K562 (cell line): ENCODE measurements around the gene FAM174B. TPM values are rescaled to one million over a fixed set of nuclear protein-coding genes. Genes with fewer than 3 reads are reported as not detected.

ENCODE experiments used
- ATAC-seq: fragments of 200-7000 bp; cut with Tn5 transposase; 3 replicates; pipeline ENCODE4 v1.9.1; 2020; ENCODE audit warnings: moderate library complexity
- BruUV-seq: library from RNA; stranded (reverse); fragments of 400-500 nt; replicated peaks from 2 replicates; lab custom pipeline; 2021; lab: Mats Ljungman, UMichigan
- CTCF ChIA-PET: fragments of 300-600 bp; formaldehyde crosslinking; extraction: SDS; loops from one replicate; lab custom pipeline; 2021; ENCODE audit warnings: low intra/inter-chr PET ratio; lab: Yijun Ruan, JAX
- POLR2A ChIA-PET: fragments of 300-600, 350-650 bp; sonication (Branson Sonifier 250); formaldehyde crosslinking; extraction: SDS; loops from one replicate; lab custom pipeline; 2021; ENCODE audit warnings: antibody characterized with exemption, inconsistent platforms; lab: Yijun Ruan, JAX
- DNase-seq, 4 experiments: peaks; one replicate each; pipeline versions ENCODE4 v3.0.0 to v3.0.0-alpha.2; 2011 to 2018; ENCODE audit warnings: low spot score in 3 of 4, mixed read lengths in 3 of 4; ENCODE audit errors: extremely low read depth in 1 of 4
- FAIRE-seq: peaks from 2 replicates; lab custom pipeline; 2011; peaks lifted over from hg19 to GRCh38; lab: Jason Lieb, UNC
- H2AFZ ChIP-seq: 2 replicates; pipeline ENCODE4 v1.6.0; 2011; ENCODE audit warnings: low read depth, low read length, control low read depth, inconsistent platforms
- H3K27ac ChIP-seq: fragments of 200-600 bp; 3 replicates; pipeline ENCODE4 v1.8.0; 2011; ENCODE audit warnings: low read depth, mild to moderate bottlenecking, control low read depth, inconsistent platforms, low read length, moderate library complexity, mixed read lengths; ENCODE audit errors: extremely low read depth
- H3K27me3 ChIP-seq, 2 experiments: fragments of 300-600 bp in 1 of 2; 2 replicates in 1 of 2; 3 replicates in 1 of 2; pipeline versions ENCODE4 v1.6.0 to v1.8.0; 2011; ENCODE audit warnings: inconsistent platforms in 2 of 2, low read length in 2 of 2, mild to moderate bottlenecking in 1 of 2, mixed read lengths in 1 of 2, moderate library complexity in 1 of 2; ENCODE audit not compliant: control insufficient read depth in 2 of 2, insufficient read depth in 2 of 2
- H3K36me3 ChIP-seq: fragments of 300-600 bp; 3 replicates; pipeline ENCODE4 v1.8.0; 2011; ENCODE audit warnings: mild to moderate bottlenecking, low read length, inconsistent platforms; ENCODE audit not compliant: control insufficient read depth, insufficient read depth
- H3K4me1 ChIP-seq, 2 experiments: fragments of 200-600 bp in 1 of 2; replicated peaks in 1 of 2; 2 replicates in 1 of 2; 3 replicates in 1 of 2; pipeline versions ENCODE4 v1.5.1 to v1.8.0; 2011; ENCODE audit warnings: inconsistent platforms in 2 of 2, low read length in 2 of 2, mild to moderate bottlenecking in 1 of 2, mixed read lengths in 1 of 2, moderate library complexity in 1 of 2; ENCODE audit not compliant: control insufficient read depth in 2 of 2, insufficient read depth in 2 of 2
- H3K4me2 ChIP-seq: 2 replicates; pipeline ENCODE4 v1.6.1; 2011; ENCODE audit warnings: low read length, control low read depth, inconsistent platforms, mixed read lengths; ENCODE audit not compliant: insufficient read depth
- H3K4me3 ChIP-seq: fragments of 200-600 bp; sonication (generic), shearing (Covaris generic); 2 replicates; pipeline ENCODE4 v1.5.1; 2016; ENCODE audit warnings: control low read depth, inconsistent platforms
- H3K79me2 ChIP-seq: fragments of 200-600 bp; 3 replicates; pipeline ENCODE4 v1.8.0; 2011; ENCODE audit warnings: low read length, inconsistent platforms; ENCODE audit not compliant: control insufficient read depth, insufficient read depth
- H3K9ac ChIP-seq, 2 experiments: 2 replicates each; pipeline versions ENCODE4 v1.6.0 to v1.6.1; 2011; ENCODE audit warnings: low read depth in 2 of 2, low read length in 2 of 2, control low read depth in 1 of 2, inconsistent platforms in 1 of 2, mild to moderate bottlenecking in 1 of 2, mixed read lengths in 1 of 2; ENCODE audit not compliant: insufficient read depth in 1 of 2
- H3K9me1 ChIP-seq: one replicate; pipeline ENCODE4 v1.6.0; 2011; ENCODE audit warnings: inconsistent platforms, mild to moderate bottlenecking, low read length, moderate library complexity; ENCODE audit not compliant: control insufficient read depth, insufficient read depth
- H3K9me3 ChIP-seq: replicated peaks from 2 replicates; pipeline ENCODE4 v1.5.1; 2011; ENCODE audit warnings: low read depth, low read length, inconsistent platforms; ENCODE audit not compliant: control insufficient read depth, insufficient read depth
- H4K20me1 ChIP-seq: replicated peaks from 2 replicates; pipeline ENCODE4 v1.6.1; 2011; ENCODE audit warnings: low read length, inconsistent platforms, mixed read lengths; ENCODE audit not compliant: control insufficient read depth, insufficient read depth
- CEBPB ChIP-seq: fragments of 450-650 bp; IDR thresholded peaks from 2 replicates; pipeline ENCODE4 v1.6.1; 2016; ENCODE audit warnings: missing genetic modification characterization, missing compliant biosample characterization
- GABPB2 ChIP-seq: fragments of 250-450 bp; sonication (Bioruptor Pico); conservative IDR thresholded peaks from 2 replicates; pipeline ENCODE4 v1.5.1; 2021; ENCODE audit warnings: mild to moderate bottlenecking
- HDGF ChIP-seq: fragments of 450-650 bp; IDR thresholded peaks from 2 replicates; pipeline ENCODE4 v1.6.1; 2016
- KDM5B ChIP-seq: fragments of 200-600 bp; sonication (generic); IDR thresholded peaks from 2 replicates; pipeline ENCODE4 v1.6.1; 2012; ENCODE audit warnings: low read depth, mild to moderate bottlenecking, moderate library complexity, low read length, control low read depth, inconsistent platforms; ENCODE audit not compliant: insufficient replicate concordance
- PHB ChIP-seq: fragments of 250-450 bp; sonication (Bioruptor Pico); IDR thresholded peaks from 2 replicates; pipeline ENCODE4 v1.5.0; 2021
- POLR3G ChIP-seq: IDR thresholded peaks from 2 replicates; pipeline ENCODE4 v1.6.1; 2011; ENCODE audit not compliant: insufficient read length, insufficient replicate concordance; ENCODE audit errors: extremely low read depth
- STAT5A ChIP-seq: IDR thresholded peaks from 2 replicates; pipeline ENCODE4 v1.6.1; 2012; ENCODE audit warnings: low read length, inconsistent platforms, borderline replicate concordance
- TAF7 ChIP-seq: fragments of 450-650 bp; IDR thresholded peaks from 2 replicates; pipeline ENCODE4 v1.6.1; 2016; ENCODE audit warnings: missing genetic modification characterization, missing compliant biosample characterization
- TBL1XR1 ChIP-seq, 2 experiments: IDR thresholded peaks; 2 replicates each; pipeline ENCODE4 v1.6.1; 2012; ENCODE audit warnings: improper control_type of control experiment in 2 of 2, low read length in 2 of 2, mild to moderate bottlenecking in 1 of 2
- ZNF436 ChIP-seq: fragments of 250-450, 450-650 bp; sonication (Bioruptor Pico); formaldehyde crosslinking; IDR thresholded peaks from 2 replicates; pipeline ENCODE4 v1.7.0; 2020; ENCODE audit warnings: mild to moderate bottlenecking
- ZNF561 ChIP-seq: fragments of 450-650 bp; formaldehyde crosslinking; conservative IDR thresholded peaks from 2 replicates; pipeline ENCODE4 v1.4.0; 2020; ENCODE audit warnings: mild to moderate bottlenecking, moderate library complexity
- WGBS: fragments of 100-300 bp; shearing (Covaris generic); methylation state at CpG from one replicate; pipeline ENCODE4 v1.1.6; 2016; ENCODE audit warnings: low coverage, mixed read lengths; ENCODE audit not compliant: insufficient coverage; ENCODE audit errors: missing lambda C conversion rate; 5-methylcytosine and 5-hydroxymethylcytosine counted together
- in situ Hi-C: fragments of 300-500 bp; cut with MboI; formaldehyde crosslinking; loops from 4 replicates; pipeline ENCODE4 v1.15.0; 2018; ENCODE audit warnings: inconsistent platforms, mixed read lengths
- intact Hi-C: fragments of 100-400 bp; cut with micrococcal nuclease; formaldehyde crosslinking; loops from 2 replicates; pipeline ENCODE4 v1.14.2; 2022
- polyA plus RNA-seq, 8 experiments: library from polyadenylated mRNA; depleted of rRNA in 4 of 8; stranded (reverse) in 5 of 8; unstranded in 3 of 8; fragments of >200 nt; fragmentation: Nextera tagmentation in 2 of 8; fragmentation: Illumina TruSeq in 1 of 8; extraction: Ambion mirVana in 2 of 8; extraction: Trizol in 1 of 8; gene quantifications; 2 replicates each; pipeline versions ENCODE4 v1.2.1 to v1.2.3, GENCODE V29; 2011 to 2014; ENCODE audit warnings: inconsistent platforms in 1 of 8, missing spikeins in 1 of 8
- total RNA-seq, 7 experiments: library from RNA; depleted of rRNA in 6 of 7; stranded (reverse); fragments of >200 nt in 6 of 7; fragmentation: Illumina TruSeq in 2 of 7; extraction: Trizol in 2 of 7; gene quantifications; 2 replicates each; pipeline versions ENCODE4 v1.2.1 to v1.2.3, GENCODE V29; 2011 to 2021; ENCODE audit warnings: low replicate concordance in 1 of 7
- TF ChIP-seq, protein P1 (sequence below), 3 experiments: IDR thresholded peaks in 2 of 3; conservative IDR thresholded peaks in 1 of 3; 2 replicates each; pipeline ENCODE4 v1.5.1; 2011 to 2012; ENCODE audit warnings: low read length in 3 of 3, mild to moderate bottlenecking in 3 of 3, control low read depth in 2 of 3, improper control_type of control experiment in 1 of 3, inconsistent platforms in 1 of 3, low read depth in 1 of 3, mixed read lengths in 1 of 3, moderate library complexity in 1 of 3; ENCODE audit not compliant: insufficient read depth in 2 of 3
- TF ChIP-seq, protein P2 (sequence below): IDR thresholded peaks from 3 replicates; pipeline ENCODE4 v1.6.1; 2011; ENCODE audit warnings: borderline replicate concordance, mild to moderate bottlenecking; ENCODE audit not compliant: insufficient read length, insufficient read depth
- TF ChIP-seq, protein P3 (sequence below): fragments of 250-450 bp; sonication (Bioruptor Pico); IDR thresholded peaks from 2 replicates; pipeline ENCODE4 v1.6.1; 2021; ENCODE audit warnings: mild to moderate bottlenecking
- TF ChIP-seq, protein P4 (sequence below): fragments of 450-650 bp; formaldehyde crosslinking; conservative IDR thresholded peaks from 2 replicates; pipeline ENCODE4 v1.4.0; 2022; ENCODE audit warnings: mild to moderate bottlenecking, missing genetic modification characterization
- TF ChIP-seq, protein P5 (sequence below): sonication (generic); formaldehyde crosslinking; IDR thresholded peaks from 2 replicates; pipeline ENCODE4 v1.8.1; 2023; ENCODE audit warnings: mild to moderate bottlenecking, missing genetic modification reagents

The FAM174B gene
- total and polyA plus RNA-seq, 9 of the 15 experiments (the other 6 are each of a cell fraction or from before 2014, with no cell fraction given), result 0.39 to 2.7 (median 1.9) TPM; not detected in 1

DNA sequence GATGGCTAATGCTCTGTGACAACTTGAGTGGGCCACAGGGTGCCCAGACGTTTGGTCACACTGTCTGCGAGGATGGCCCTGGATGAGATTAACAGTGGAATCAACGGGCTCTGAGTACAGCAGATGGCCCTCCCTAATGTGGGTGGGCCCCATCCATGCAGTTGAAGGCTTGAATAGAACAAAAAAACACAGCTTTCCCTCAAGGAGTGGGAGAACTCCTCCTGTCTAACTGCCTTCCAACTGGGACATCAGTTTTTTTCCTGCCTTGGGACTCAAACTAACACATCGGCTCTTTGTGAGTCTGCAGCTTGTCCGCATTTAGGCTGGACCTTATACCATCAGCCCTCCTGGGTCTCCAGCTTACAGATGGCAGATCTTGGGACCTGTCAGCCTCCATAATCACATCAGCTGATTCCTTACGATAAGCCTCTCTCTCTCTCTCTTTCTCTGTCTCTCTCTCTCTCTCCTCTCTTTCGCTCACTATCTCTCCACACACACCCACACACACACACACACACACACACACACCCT lies 20.8 kb downstream of the FAM174B start:
- Histone ChIP-seq H3K27ac (no peak overlapping the region), H3K27me3 (peaks cover 7 to 50% of the 10 kb centered on the region in 2 experiments; a peak in 4 of 5 replicates), H3K9me1 (no peaks in the 10 kb centered on the region), H4K20me1 (no peaks in the 10 kb centered on the region), H3K9ac (no peak overlapping the region), H3K36me3 (no peaks in the 10 kb centered on the region), H3K4me3 (no peak overlapping the region), H3K4me2 (no peak overlapping the region), H3K9me3 (no peaks in the 10 kb centered on the region), H2AFZ (no peak overlapping the region), H3K79me2 (no peaks in the 10 kb centered on the region), H3K4me1 (peaks cover under 1 to 4% of the 10 kb centered on the region in 2 experiments; a peak in 2 of 5 replicates)
- DNase-seq, result no peak
- 2% methylated on average over 7 of the region's 7 CpGs for WGBS
- intact Hi-C loops (no loop called here), in situ Hi-C loops (no loop called here)
- no TSS peak for BruUV-seq
- ChIA-PET CTCF (no interaction called here), POLR2A (no interaction called here)
- FAIRE-seq, result no peak
- no peak for ATAC-seq
- no peak for TF ChIP-seq TAF7 (tag)
- TF ChIP-seq KDM5B, result no peak
- TF ChIP-seq HDGF, result no peak
- TF ChIP-seq, protein P1, sequence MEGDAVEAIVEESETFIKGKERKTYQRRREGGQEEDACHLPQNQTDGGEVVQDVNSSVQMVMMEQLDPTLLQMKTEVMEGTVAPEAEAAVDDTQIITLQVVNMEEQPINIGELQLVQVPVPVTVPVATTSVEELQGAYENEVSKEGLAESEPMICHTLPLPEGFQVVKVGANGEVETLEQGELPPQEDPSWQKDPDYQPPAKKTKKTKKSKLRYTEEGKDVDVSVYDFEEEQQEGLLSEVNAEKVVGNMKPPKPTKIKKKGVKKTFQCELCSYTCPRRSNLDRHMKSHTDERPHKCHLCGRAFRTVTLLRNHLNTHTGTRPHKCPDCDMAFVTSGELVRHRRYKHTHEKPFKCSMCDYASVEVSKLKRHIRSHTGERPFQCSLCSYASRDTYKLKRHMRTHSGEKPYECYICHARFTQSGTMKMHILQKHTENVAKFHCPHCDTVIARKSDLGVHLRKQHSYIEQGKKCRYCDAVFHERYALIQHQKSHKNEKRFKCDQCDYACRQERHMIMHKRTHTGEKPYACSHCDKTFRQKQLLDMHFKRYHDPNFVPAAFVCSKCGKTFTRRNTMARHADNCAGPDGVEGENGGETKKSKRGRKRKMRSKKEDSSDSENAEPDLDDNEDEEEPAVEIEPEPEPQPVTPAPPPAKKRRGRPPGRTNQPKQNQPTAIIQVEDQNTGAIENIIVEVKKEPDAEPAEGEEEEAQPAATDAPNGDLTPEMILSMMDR (IDR thresholded peaks at IDR 0.05 in 2 of 3, conservative IDR thresholded peaks at IDR 0.05 in 1 of 3; ENCODE audit: insufficient read depth in 2 of 3, low read depth in 1 of 3, low read length in 3 of 3), result no peak
- TF ChIP-seq ZNF436 (CRISPR knock-in tag), result no peak
- TF ChIP-seq, protein P2, sequence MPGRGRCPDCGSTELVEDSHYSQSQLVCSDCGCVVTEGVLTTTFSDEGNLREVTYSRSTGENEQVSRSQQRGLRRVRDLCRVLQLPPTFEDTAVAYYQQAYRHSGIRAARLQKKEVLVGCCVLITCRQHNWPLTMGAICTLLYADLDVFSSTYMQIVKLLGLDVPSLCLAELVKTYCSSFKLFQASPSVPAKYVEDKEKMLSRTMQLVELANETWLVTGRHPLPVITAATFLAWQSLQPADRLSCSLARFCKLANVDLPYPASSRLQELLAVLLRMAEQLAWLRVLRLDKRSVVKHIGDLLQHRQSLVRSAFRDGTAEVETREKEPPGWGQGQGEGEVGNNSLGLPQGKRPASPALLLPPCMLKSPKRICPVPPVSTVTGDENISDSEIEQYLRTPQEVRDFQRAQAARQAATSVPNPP, result no peak
- no peak for TF ChIP-seq PHB (CRISPR knock-in tag)
- no peak for TF ChIP-seq STAT5A
- TF ChIP-seq CEBPB (tag), result no peak
- TF ChIP-seq, protein P3, sequence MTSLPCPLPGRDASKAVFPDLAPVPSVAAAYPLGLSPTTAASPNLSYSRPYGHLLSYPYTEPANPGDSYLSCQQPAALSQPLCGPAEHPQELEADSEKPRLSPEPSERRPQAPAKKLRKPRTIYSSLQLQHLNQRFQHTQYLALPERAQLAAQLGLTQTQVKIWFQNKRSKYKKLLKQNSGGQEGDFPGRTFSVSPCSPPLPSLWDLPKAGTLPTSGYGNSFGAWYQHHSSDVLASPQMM (CRISPR knock-in tag), result no peak
- TF ChIP-seq GABPB2, result no peak
- no peak for TF ChIP-seq POLR3G
- TF ChIP-seq, protein P4, sequence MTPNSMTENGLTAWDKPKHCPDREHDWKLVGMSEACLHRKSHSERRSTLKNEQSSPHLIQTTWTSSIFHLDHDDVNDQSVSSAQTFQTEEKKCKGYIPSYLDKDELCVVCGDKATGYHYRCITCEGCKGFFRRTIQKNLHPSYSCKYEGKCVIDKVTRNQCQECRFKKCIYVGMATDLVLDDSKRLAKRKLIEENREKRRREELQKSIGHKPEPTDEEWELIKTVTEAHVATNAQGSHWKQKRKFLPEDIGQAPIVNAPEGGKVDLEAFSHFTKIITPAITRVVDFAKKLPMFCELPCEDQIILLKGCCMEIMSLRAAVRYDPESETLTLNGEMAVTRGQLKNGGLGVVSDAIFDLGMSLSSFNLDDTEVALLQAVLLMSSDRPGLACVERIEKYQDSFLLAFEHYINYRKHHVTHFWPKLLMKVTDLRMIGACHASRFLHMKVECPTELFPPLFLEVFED (CRISPR knock-in tag), result no peak
- TF ChIP-seq, protein P5, sequence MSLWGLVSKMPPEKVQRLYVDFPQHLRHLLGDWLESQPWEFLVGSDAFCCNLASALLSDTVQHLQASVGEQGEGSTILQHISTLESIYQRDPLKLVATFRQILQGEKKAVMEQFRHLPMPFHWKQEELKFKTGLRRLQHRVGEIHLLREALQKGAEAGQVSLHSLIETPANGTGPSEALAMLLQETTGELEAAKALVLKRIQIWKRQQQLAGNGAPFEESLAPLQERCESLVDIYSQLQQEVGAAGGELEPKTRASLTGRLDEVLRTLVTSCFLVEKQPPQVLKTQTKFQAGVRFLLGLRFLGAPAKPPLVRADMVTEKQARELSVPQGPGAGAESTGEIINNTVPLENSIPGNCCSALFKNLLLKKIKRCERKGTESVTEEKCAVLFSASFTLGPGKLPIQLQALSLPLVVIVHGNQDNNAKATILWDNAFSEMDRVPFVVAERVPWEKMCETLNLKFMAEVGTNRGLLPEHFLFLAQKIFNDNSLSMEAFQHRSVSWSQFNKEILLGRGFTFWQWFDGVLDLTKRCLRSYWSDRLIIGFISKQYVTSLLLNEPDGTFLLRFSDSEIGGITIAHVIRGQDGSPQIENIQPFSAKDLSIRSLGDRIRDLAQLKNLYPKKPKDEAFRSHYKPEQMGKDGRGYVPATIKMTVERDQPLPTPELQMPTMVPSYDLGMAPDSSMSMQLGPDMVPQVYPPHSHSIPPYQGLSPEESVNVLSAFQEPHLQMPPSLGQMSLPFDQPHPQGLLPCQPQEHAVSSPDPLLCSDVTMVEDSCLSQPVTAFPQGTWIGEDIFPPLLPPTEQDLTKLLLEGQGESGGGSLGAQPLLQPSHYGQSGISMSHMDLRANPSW (CRISPR knock-in tag), result no peak
- no peak for TF ChIP-seq ZNF561 (CRISPR knock-in tag)
- TF ChIP-seq TBL1XR1 (IDR thresholded peaks at IDR 0.05; ENCODE audit: low read length in 2 of 2), result no peak
